Measurements from ENCODE around the gene BSG.
"Not testable (repeated sequence)": the region's sequence is repeated elsewhere in the genome, so short reads cannot be mapped to it uniquely, and the experiment has no call there.

Gene BSG

GRCh38 chr19:583968-584239 lies 11.5 kb downstream of the BSG start:
- DNase-seq (no peak), ATAC-seq (replicated peaks) (no peak)
- Mint-ChIP-seq H3K27me3 (peaks cover 9 to 10% of the 10 kb centered on the region in 2 donors), H3K4me1 (peaks cover 11 to 18% of the 10 kb centered on the region in 2 donors), H3K36me3 (peaks cover 8 to 27% of the 10 kb centered on the region in 2 donors), H3K27ac (peak overlapping the region; percentile 25), H3K9me3 (no peaks in the 10 kb centered on the region), H3K4me3 (peak overlapping the region in 1 of 2 donors; percentile 52)

GRCh38 chr19:584240-585001 lies 12.0 kb downstream of the BSG start:
- peaks cover 9 to 14% of the 10 kb centered on the region in 2 donors for H3K27me3 Mint-ChIP-seq
- peaks cover 8 to 25% of the 10 kb centered on the region in 2 donors for H3K36me3 Mint-ChIP-seq
- ATAC-seq (replicated peaks) (peak; percentile 72 to 81), DNase-seq (no peak)
- H3K27ac Mint-ChIP-seq = peak overlapping the region; percentile 82
- H3K4me3 Mint-ChIP-seq = peak overlapping the region in 1 of 2 donors; percentile 52
- no peaks in the 10 kb centered on the region for H3K9me3 Mint-ChIP-seq
- peaks cover 11 to 20% of the 10 kb centered on the region in 2 donors for H3K4me1 Mint-ChIP-seq

GRCh38 chr19:585146-585545 lies 12.8 kb downstream of the BSG start:
- peaks cover 7 to 19% of the 10 kb centered on the region in 2 donors for H3K36me3 Mint-ChIP-seq
- peaks cover 9 to 14% of the 10 kb centered on the region in 2 donors for H3K27me3 Mint-ChIP-seq

GRCh38 chr19:585551-586110 lies 13.2 kb downstream of the BSG start:
- H3K4me1 Mint-ChIP-seq = peaks cover 11 to 20% of the 10 kb centered on the region in 2 donors
- peaks cover 9 to 14% of the 10 kb centered on the region in 2 donors for H3K27me3 Mint-ChIP-seq
- H3K36me3 Mint-ChIP-seq = peaks cover 6 to 15% of the 10 kb centered on the region in 2 donors
- no peak overlapping the region for H3K4me3 Mint-ChIP-seq
- DNase-seq = no peak
- no peaks in the 10 kb centered on the region for H3K9me3 Mint-ChIP-seq
- H3K27ac Mint-ChIP-seq = peak overlapping the region; percentile 20
- peak in 1 of 2 donors; percentile 15 for ATAC-seq (replicated peaks)

More at GRCh38 chr19:585146-585545, 12.8 kb downstream of the BSG start:
- not testable (repeated sequence) for H3K9me3 Mint-ChIP-seq; ATAC-seq (replicated peaks); H3K4me3 Mint-ChIP-seq; DNase-seq
- Mint-ChIP-seq H3K27ac (peak overlapping the region; percentile 75), H3K4me1 (peaks cover 11 to 20% of the 10 kb centered on the region in 2 donors)

GRCh38 chr19:588093-588740 lies 15.8 kb downstream of the BSG start:
- peaks cover 23 to 37% of the 10 kb centered on the region in 2 donors for H3K27me3 Mint-ChIP-seq

GRCh38 chr19:588741-589692 lies 16.6 kb downstream of the BSG start:
- peak; percentile 2 to 15 for ATAC-seq (replicated peaks)
- Mint-ChIP-seq H3K36me3 (peaks cover 0 to under 1% of the 10 kb centered on the region in 2 donors), H3K9me3 (no peaks in the 10 kb centered on the region), H3K4me3 (peak overlapping the region in 1 of 2 donors; percentile 54), H3K27me3 (peaks cover 30 to 45% of the 10 kb centered on the region in 2 donors), H3K4me1 (peaks cover 16 to 25% of the 10 kb centered on the region in 2 donors), H3K27ac (no peak overlapping the region)
- DNase-seq = no peak

More at GRCh38 chr19:588093-588740, 15.8 kb downstream of the BSG start:
- peaks cover 0 to 9% of the 10 kb centered on the region in 2 donors for H3K36me3 Mint-ChIP-seq
- ATAC-seq (replicated peaks) = peak; percentile 57 to 61
- H3K27ac Mint-ChIP-seq = no peak overlapping the region
- H3K4me1 Mint-ChIP-seq = peaks cover 17 to 22% of the 10 kb centered on the region in 2 donors
- no peaks in the 10 kb centered on the region for H3K9me3 Mint-ChIP-seq
- no peak for DNase-seq
- peak overlapping the region in 1 of 2 donors; percentile 67 for H3K4me3 Mint-ChIP-seq

GRCh38 chr19:589693-590395 lies 17.4 kb downstream of the BSG start, which contains the start of gene HCN2:
TSS of gene HCN2 (plus strand) at chr19:589881. CDS start at chr19:589946, 65 bp downstream.
- no peak for DNase-seq
- H3K27ac Mint-ChIP-seq = no peak within 1 kb of the TSS
- peaks cover 34 to 54% of the 10 kb centered on the region in 2 donors for H3K27me3 Mint-ChIP-seq
- peaks cover 14 to 20% of the 10 kb centered on the region in 2 donors for H3K4me1 Mint-ChIP-seq
- no peaks in the 10 kb centered on the region for H3K9me3 Mint-ChIP-seq
- ATAC-seq (replicated peaks) = no peak
- no peaks in the 10 kb centered on the region for H3K36me3 Mint-ChIP-seq
- peak within 1 kb of the TSS in 1 of 2 donors; percentile 57 for H3K4me3 Mint-ChIP-seq

GRCh38 chr19:590396-590745 lies 18.0 kb downstream of the BSG start:
- no peak for DNase-seq
- Mint-ChIP-seq H3K4me3 (peak overlapping the region in 1 of 2 donors; percentile 57), H3K27ac (no peak overlapping the region), H3K36me3 (no peaks in the 10 kb centered on the region), H3K27me3 (peaks cover 36 to 58% of the 10 kb centered on the region in 2 donors), H3K4me1 (peaks cover 14 to 20% of the 10 kb centered on the region in 2 donors), H3K9me3 (no peaks in the 10 kb centered on the region)
- peak in 1 of 2 donors; percentile 33 for ATAC-seq (replicated peaks)

GRCh38 chr19:590750-591098 lies 18.3 kb downstream of the BSG start:
- peaks cover 38 to 61% of the 10 kb centered on the region in 2 donors for H3K27me3 Mint-ChIP-seq
- ATAC-seq (replicated peaks) (no peak), DNase-seq (no peak)
- H3K27ac Mint-ChIP-seq = no peak overlapping the region
- peaks cover 14 to 20% of the 10 kb centered on the region in 2 donors for H3K4me1 Mint-ChIP-seq
- no peaks in the 10 kb centered on the region for H3K36me3 Mint-ChIP-seq
- H3K9me3 Mint-ChIP-seq = no peaks in the 10 kb centered on the region
- H3K4me3 Mint-ChIP-seq = no peak overlapping the region

- no peak for DNase-seq
- Mint-ChIP-seq H3K4me3 (peak overlapping the region in 1 of 2 donors; percentile 21), H3K4me1 (peaks cover 14 to 20% of the 10 kb centered on the region in 2 donors), H3K27me3 (peaks cover 38 to 65% of the 10 kb centered on the region in 2 donors), H3K27ac (no peak overlapping the region), H3K9me3 (no peaks in the 10 kb centered on the region), H3K36me3 (no peaks in the 10 kb centered on the region)
- no peak for ATAC-seq (replicated peaks)
These were observed 18.9 kb downstream of the BSG start for GRCh38 chr19:591099-591958.

- no peaks in the 10 kb centered on the region for H3K36me3 Mint-ChIP-seq
- no peak for DNase-seq
- no peak overlapping the region for H3K4me3 Mint-ChIP-seq
- no peaks in the 10 kb centered on the region for H3K9me3 Mint-ChIP-seq
- peaks cover 14 to 20% of the 10 kb centered on the region in 2 donors for H3K4me1 Mint-ChIP-seq
- no peak for ATAC-seq (replicated peaks)
- no peak overlapping the region for H3K27ac Mint-ChIP-seq
- peaks cover 38 to 68% of the 10 kb centered on the region in 2 donors for H3K27me3 Mint-ChIP-seq
These were observed 19.7 kb downstream of the BSG start for GRCh38 chr19:592101-592500.

GRCh38 chr19:593055-593454 lies 20.7 kb downstream of the BSG start:
- peaks cover 37 to 66% of the 10 kb centered on the region in 2 donors for H3K27me3 Mint-ChIP-seq
- no peaks in the 10 kb centered on the region for H3K36me3 Mint-ChIP-seq
- ATAC-seq (replicated peaks) = no peak
- DNase-seq = no peak
- H3K9me3 Mint-ChIP-seq = no peaks in the 10 kb centered on the region
- no peak overlapping the region for H3K27ac Mint-ChIP-seq
- H3K4me3 Mint-ChIP-seq = no peak overlapping the region
- peaks cover 13 to 19% of the 10 kb centered on the region in 2 donors for H3K4me1 Mint-ChIP-seq

All from stimulated activated naive B cell treated with anti-CD40 and anti-IgM and Interleukin-4, amounts not matched to agents 10 μg/mL and 1 μg/mL and 100 μg/mL, for 72 hours (primary cell).